GM12864 (cell line): ENCODE results near the gene LEPROT.

Experiments
- DNase-seq: peaks from one replicate; pipeline ENCODE4 v3.0.0-alpha.2; 2011; ENCODE audit warnings: low read depth
- H3K4me3 ChIP-seq: 2 replicates; pipeline ENCODE4 v1.5.1; 2011; ENCODE audit warnings: mild to moderate bottlenecking, low read depth, low read length, control low read depth
- CTCF ChIP-seq: IDR thresholded peaks from 2 replicates; pipeline ENCODE4 v1.5.1; 2011; ENCODE audit warnings: low read depth, mild to moderate bottlenecking, moderate library complexity, low read length, control low read depth, inconsistent platforms; ENCODE audit errors: missing control alignments

LEPROT gene

GRCh38 chr1:65471861-65472332, 51.4 kb downstream of the LEPROT start:
- DNase-seq: no peak
- TF ChIP-seq CTCF: no peak
- H3K4me3 ChIP-seq: no peak overlapping the region

GRCh38 chr1:65476327-65476726, 55.9 kb downstream of the LEPROT start:
- H3K4me3 ChIP-seq: no peak overlapping the region
- no peak for DNase-seq
- no peak for TF ChIP-seq CTCF

GRCh38 chr1:65477414-65478378, 57.2 kb downstream of the LEPROT start:
- H3K4me3 ChIP-seq: no peak overlapping the region
- TF ChIP-seq CTCF: no peak
- DNase-seq: no peak

- TF ChIP-seq CTCF: no peak
- no peak overlapping the region for H3K4me3 ChIP-seq
- no peak for DNase-seq
These were observed 58.0 kb downstream of the LEPROT start for GRCh38 chr1:65478379-65479026.

GRCh38 chr1:65479554-65480204, 59.2 kb downstream of the LEPROT start:
- H3K4me3 ChIP-seq: no peak overlapping the region
- no peak for DNase-seq
- TF ChIP-seq CTCF: no peak

GRCh38 chr1:65480684-65481405, 60.4 kb downstream of the LEPROT start:
- no peak overlapping the region for H3K4me3 ChIP-seq
- DNase-seq: no peak
- TF ChIP-seq CTCF: no peak
